ENCODE measurements around the gene SEC24A. TPM values are rescaled to one million over a fixed set of nuclear protein-coding genes. Genes with fewer than 3 reads are reported as not detected.
"Not testable (repeated sequence)": the region's sequence is repeated elsewhere in the genome, so short reads cannot be mapped to it uniquely, and the experiment has no call there.

Gene SEC24A
- 27.4 to 29.5 TPM (median 29.3 TPM) in 3 replicates for total RNA-seq

DNA sequence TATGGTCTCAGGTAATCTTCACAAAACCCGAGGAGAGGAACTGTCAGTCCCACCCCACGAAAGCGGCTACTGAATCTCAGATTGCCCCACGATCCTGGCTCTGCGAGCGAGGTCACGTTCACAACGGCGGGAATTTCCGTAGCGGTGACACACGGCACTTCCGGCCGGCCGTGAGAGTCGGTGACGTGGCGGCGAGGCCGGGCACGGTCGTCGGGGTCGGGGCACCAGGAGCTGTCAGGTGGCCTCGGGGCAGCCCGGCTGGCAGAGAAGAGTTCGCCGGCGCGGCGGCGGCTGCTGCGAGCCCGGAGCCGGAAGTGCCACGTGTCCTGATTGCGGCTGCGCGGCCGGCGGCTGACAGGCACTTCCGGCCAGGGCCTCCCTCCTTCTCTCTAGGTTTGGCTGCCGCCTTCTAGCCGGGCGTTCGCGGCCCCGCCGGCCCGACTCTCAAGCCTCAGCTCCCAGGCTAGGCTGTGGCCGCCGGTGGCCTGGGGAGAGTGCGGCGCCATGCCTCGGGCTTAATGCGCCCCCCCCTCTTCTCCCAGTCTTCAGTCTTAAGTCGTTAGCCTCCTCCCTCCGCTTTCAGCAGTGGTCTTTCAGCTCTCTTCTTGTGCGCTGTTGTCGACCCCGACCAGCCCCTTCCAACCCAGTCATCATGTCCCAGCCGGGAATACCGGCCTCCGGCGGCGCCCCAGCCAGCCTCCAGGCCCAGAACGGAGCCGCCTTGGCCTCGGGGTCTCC is at the start of gene SEC24A:
TSS of gene SEC24A (plus strand) at position 361 of the 738 bp plus-strand sequence. CDS start at position 653, 292 bp downstream.
- no peaks in the 10 kb centered on the region for H3K9me3 Mint-ChIP-seq
- DNase-seq (ENCODE audit: low spot score in 2 of 2, unreplicated experiment in 2 of 2) = peak; percentile 84 to 88
- H3K4me1 Mint-ChIP-seq = peaks cover 19% of the 10 kb centered on the region
- H3K27me3 Mint-ChIP-seq (ENCODE audit: low read depth) = no peaks in the 10 kb centered on the region
- TF ChIP-seq, protein P1, sequence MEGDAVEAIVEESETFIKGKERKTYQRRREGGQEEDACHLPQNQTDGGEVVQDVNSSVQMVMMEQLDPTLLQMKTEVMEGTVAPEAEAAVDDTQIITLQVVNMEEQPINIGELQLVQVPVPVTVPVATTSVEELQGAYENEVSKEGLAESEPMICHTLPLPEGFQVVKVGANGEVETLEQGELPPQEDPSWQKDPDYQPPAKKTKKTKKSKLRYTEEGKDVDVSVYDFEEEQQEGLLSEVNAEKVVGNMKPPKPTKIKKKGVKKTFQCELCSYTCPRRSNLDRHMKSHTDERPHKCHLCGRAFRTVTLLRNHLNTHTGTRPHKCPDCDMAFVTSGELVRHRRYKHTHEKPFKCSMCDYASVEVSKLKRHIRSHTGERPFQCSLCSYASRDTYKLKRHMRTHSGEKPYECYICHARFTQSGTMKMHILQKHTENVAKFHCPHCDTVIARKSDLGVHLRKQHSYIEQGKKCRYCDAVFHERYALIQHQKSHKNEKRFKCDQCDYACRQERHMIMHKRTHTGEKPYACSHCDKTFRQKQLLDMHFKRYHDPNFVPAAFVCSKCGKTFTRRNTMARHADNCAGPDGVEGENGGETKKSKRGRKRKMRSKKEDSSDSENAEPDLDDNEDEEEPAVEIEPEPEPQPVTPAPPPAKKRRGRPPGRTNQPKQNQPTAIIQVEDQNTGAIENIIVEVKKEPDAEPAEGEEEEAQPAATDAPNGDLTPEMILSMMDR (IDR thresholded peaks at IDR 0.05; ENCODE audit: unreplicated experiment) = no peak
- peak within 1 kb of the TSS; percentile 98 for H3K27ac Mint-ChIP-seq
- peaks cover 3% of the 10 kb centered on the region for H3K36me3 Mint-ChIP-seq
- H3K4me3 Mint-ChIP-seq = peak within 1 kb of the TSS; percentile 87

DNA sequence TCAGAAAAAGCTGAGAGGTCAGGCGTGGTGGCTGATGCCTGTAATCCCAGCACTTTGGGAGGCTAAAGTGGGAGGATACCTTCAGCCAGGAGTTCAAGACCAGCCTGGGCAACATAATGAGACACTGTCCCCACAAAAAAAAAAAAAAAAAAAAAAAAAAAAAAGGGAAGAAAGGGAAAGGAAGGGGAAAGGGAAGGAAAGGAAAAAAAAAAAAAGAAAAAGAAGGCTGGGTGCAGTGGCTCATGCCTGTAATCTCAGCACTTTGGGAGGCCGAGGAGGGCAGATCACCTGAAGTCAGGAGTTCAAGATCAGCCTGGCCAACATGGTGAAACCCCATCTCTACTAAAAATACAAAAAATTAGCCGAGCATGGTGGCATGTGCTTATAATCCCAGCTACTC is 48.8 kb upstream of the SEC24A start:
- not testable (repeated sequence) for DNase-seq (ENCODE audit: low spot score in 2 of 2, unreplicated experiment in 2 of 2); H3K9me3 Mint-ChIP-seq; H3K27me3 Mint-ChIP-seq (ENCODE audit: low read depth); H3K4me1 Mint-ChIP-seq; H3K27ac Mint-ChIP-seq; H3K36me3 Mint-ChIP-seq; H3K4me3 Mint-ChIP-seq

DNA sequence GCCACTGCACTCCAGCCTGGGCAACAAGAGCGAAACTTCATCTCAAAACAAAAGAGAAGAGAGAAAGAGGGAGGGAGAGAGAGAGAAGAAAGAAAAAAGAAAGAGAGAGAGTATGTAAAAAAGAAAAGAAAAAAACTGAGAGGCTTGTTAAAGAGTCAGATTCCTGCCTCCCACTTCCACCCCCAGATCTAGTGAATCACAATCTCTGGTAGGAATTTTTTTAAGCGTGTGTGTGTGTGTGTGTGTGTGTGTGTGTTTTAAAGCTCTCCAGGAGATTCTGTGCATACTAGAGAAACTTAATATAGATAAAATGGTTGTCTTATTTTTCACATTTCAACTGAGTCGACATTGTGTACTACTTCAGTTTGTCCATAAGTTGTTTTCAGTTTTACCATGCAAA is 48.0 kb upstream of the SEC24A start:
- no peaks in the 10 kb centered on the region for H3K4me1 Mint-ChIP-seq
- TF ChIP-seq, protein P1 (IDR thresholded peaks at IDR 0.05; ENCODE audit: unreplicated experiment) = no peak
- peaks cover 3% of the 10 kb centered on the region for H3K36me3 Mint-ChIP-seq
- no peak overlapping the region for H3K27ac Mint-ChIP-seq
- DNase-seq (ENCODE audit: low spot score in 2 of 2, unreplicated experiment in 2 of 2) = no peak
- no peaks in the 10 kb centered on the region for H3K27me3 Mint-ChIP-seq (ENCODE audit: low read depth)
- no peak overlapping the region for H3K4me3 Mint-ChIP-seq
- H3K9me3 Mint-ChIP-seq = peaks cover 3% of the 10 kb centered on the region

DNA sequence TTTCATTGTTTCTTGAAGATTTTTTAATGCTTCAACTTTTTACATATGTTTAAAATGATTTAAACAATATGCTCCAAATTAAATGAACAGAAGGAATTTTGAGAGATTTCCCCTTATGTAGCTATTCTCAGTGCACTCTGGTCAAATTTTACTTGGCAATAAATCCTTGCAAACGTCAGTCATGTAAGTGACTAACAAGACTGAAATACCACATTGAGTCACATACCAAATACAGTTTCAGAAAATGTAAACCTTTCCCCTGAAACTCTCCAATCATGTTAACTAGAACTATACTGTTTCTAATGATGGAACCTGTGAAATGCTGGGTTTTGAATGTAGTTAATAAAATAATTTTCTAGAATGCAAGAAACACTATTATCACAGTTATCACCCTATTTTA is 45.5 kb upstream of the SEC24A start:
- no peaks in the 10 kb centered on the region for H3K27me3 Mint-ChIP-seq (ENCODE audit: low read depth)
- no peak overlapping the region for H3K4me3 Mint-ChIP-seq
- no peak overlapping the region for H3K27ac Mint-ChIP-seq
- no peaks in the 10 kb centered on the region for H3K4me1 Mint-ChIP-seq
- DNase-seq (ENCODE audit: low spot score in 2 of 2, unreplicated experiment in 2 of 2) = no peak
- H3K9me3 Mint-ChIP-seq = no peaks in the 10 kb centered on the region
- TF ChIP-seq, protein P1 (IDR thresholded peaks at IDR 0.05; ENCODE audit: unreplicated experiment) = no peak
- peaks cover 15% of the 10 kb centered on the region for H3K36me3 Mint-ChIP-seq

DNA sequence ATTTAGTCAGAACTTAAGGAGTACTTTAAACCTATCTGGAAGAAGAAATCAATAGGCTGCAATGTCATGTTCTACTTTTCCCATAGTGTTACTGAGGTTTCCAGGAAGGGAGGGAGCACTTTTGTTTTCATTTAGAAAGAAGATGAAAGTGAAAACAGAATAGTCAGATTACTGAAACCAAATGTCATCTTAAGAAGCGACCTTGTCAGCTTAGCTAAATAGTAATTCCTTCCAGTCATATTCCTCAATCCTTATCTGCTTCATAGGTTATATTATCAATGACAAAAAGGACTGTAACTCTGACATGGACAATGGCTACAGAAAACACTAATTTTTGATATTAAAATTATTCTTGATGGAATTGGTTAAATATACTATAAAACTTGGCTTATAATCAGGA is 43.7 kb upstream of the SEC24A start:
- TF ChIP-seq, protein P1 (IDR thresholded peaks at IDR 0.05; ENCODE audit: unreplicated experiment) = no peak
- H3K4me1 Mint-ChIP-seq = no peaks in the 10 kb centered on the region
- no peak for DNase-seq (ENCODE audit: low spot score in 2 of 2, unreplicated experiment in 2 of 2)
- H3K27ac Mint-ChIP-seq = no peak overlapping the region
- H3K9me3 Mint-ChIP-seq = no peaks in the 10 kb centered on the region
- H3K27me3 Mint-ChIP-seq (ENCODE audit: low read depth) = no peaks in the 10 kb centered on the region
- peaks cover 23% of the 10 kb centered on the region for H3K36me3 Mint-ChIP-seq
- H3K4me3 Mint-ChIP-seq = no peak overlapping the region

DNA sequence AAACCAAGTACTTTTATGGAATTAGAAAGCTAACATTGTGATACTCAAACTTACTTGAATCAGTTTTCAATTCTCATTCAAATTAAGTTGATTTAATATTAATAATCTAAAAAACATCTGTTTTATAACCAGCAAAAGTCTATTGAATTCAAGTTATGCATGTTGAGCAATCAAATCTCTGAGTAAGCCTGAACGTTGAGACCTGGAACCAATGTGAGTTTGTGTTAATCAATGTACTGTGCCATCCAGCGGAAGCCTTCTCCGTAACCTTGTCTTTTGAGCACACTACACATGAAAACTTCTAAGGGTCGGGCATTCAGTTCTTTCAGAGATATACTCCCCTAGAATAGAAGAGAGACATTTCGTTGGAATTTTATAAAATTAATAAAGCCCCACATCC is 41.9 kb upstream of the SEC24A start:
- Mint-ChIP-seq H3K27ac (no peak overlapping the region), H3K27me3 (ENCODE audit: low read depth) (no peaks in the 10 kb centered on the region), H3K9me3 (no peaks in the 10 kb centered on the region), H3K4me3 (no peak overlapping the region), H3K36me3 (peaks cover 29% of the 10 kb centered on the region), H3K4me1 (no peaks in the 10 kb centered on the region)
- TF ChIP-seq, protein P1 (IDR thresholded peaks at IDR 0.05; ENCODE audit: unreplicated experiment) = no peak
- DNase-seq (ENCODE audit: low spot score in 2 of 2, unreplicated experiment in 2 of 2) = no peak

Data from mesothelial cell of epicardium (in vitro differentiated cells).